ENCODE results near the gene SLCO1B3.

Gene SLCO1B3

DNA sequence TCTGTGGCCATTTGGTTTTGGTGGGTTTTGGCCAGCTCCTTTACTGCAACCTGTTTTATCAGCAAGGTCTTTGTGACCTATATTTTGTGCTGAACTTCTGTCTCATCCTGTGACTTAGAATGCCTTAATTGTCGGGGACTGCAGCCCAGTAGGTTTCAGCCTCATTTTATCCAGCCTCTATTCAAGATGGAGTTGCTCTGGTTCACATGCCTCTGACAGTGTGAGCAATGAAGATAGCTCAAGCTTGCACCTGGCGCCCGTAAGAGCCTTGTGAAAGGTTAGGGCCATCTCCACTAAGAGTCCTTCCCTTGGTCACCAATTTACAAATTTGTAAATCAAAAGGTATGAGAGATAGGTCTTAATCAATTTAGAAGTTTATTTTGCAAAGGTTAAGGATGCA, 19.4 kb downstream of the SLCO1B3 start:
- H3K27ac ChIP-seq: no peak overlapping the region
- TF ChIP-seq ZFX (IDR thresholded peaks at IDR 0.05; ENCODE audit: borderline replicate concordance): no peak
- TF ChIP-seq, protein P1, sequence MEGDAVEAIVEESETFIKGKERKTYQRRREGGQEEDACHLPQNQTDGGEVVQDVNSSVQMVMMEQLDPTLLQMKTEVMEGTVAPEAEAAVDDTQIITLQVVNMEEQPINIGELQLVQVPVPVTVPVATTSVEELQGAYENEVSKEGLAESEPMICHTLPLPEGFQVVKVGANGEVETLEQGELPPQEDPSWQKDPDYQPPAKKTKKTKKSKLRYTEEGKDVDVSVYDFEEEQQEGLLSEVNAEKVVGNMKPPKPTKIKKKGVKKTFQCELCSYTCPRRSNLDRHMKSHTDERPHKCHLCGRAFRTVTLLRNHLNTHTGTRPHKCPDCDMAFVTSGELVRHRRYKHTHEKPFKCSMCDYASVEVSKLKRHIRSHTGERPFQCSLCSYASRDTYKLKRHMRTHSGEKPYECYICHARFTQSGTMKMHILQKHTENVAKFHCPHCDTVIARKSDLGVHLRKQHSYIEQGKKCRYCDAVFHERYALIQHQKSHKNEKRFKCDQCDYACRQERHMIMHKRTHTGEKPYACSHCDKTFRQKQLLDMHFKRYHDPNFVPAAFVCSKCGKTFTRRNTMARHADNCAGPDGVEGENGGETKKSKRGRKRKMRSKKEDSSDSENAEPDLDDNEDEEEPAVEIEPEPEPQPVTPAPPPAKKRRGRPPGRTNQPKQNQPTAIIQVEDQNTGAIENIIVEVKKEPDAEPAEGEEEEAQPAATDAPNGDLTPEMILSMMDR (IDR thresholded peaks at IDR 0.05): no peak

DNA sequence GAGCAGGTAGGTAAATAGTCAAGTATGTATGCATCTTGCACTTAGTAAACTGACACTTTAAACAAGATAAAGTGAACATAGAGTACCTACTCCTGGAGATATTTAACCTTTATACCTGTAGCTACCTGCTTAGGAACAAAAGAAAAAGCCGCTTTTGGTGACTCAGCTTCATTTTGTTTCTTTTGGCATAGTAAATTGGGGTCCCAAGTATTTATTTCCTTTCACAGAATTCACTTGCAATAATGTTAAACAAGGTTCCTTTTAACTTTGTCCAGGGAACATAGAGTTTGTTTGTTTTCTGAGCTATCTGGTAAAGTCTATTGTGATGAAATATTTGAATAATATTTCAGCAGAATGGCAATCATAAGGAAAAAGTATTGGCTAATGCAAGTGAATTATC, 20.0 kb downstream of the SLCO1B3 start:
- H3K27ac ChIP-seq: no peak overlapping the region

DNA sequence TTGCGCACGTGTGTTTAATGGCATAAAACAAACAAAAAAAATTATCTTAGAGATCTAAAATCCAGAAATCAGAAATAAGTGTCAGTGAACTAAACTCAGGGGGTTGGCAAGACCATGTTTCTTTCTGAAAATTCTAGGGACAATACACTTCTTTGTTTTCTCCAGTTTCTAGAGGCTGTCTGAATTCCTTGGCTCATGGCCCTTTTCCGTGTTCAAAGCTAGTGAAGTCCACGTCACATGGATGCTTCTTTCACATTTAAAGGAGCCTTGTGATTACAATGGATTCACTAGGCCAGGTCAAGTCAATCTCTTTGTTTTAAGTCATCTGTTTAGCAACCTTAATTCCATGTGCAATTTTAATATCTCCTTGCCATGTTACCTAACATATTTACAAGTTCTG, 22.4 kb downstream of the SLCO1B3 start:
- TF ChIP-seq, protein P1 (IDR thresholded peaks at IDR 0.05): no peak
- no peak for TF ChIP-seq ZFX (IDR thresholded peaks at IDR 0.05; ENCODE audit: borderline replicate concordance)

More for the DNA sequence above, 20.0 kb downstream of the SLCO1B3 start:
- TF ChIP-seq, protein P1 (IDR thresholded peaks at IDR 0.05): no peak
- TF ChIP-seq ZFX (IDR thresholded peaks at IDR 0.05; ENCODE audit: borderline replicate concordance): no peak

DNA sequence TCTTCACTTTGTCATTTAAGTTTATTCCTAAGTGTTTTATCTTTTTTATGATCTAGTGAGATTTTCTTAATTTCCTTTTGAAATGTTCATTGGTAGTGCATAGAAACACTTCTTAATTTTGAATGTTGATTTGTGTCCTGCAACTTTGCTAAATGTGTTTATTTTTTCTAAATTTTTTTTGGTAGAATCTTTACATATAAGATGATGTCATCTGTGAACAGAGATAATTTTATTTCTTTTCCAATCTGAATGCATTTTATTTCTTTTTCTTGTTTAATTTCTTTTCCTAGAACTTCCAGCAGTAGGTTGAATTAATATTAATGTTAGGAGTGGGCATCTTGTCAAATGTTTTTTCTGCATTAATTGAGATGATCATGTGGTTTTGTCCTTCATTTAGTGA, 42.1 kb downstream of the SLCO1B3 start:
- no peak overlapping the region for H3K27ac ChIP-seq
- TF ChIP-seq, protein P1 (IDR thresholded peaks at IDR 0.05): no peak
- no peak for TF ChIP-seq ZFX (IDR thresholded peaks at IDR 0.05; ENCODE audit: borderline replicate concordance)

More for the DNA sequence above, 22.4 kb downstream of the SLCO1B3 start:
- H3K27ac ChIP-seq: no peak overlapping the region

DNA sequence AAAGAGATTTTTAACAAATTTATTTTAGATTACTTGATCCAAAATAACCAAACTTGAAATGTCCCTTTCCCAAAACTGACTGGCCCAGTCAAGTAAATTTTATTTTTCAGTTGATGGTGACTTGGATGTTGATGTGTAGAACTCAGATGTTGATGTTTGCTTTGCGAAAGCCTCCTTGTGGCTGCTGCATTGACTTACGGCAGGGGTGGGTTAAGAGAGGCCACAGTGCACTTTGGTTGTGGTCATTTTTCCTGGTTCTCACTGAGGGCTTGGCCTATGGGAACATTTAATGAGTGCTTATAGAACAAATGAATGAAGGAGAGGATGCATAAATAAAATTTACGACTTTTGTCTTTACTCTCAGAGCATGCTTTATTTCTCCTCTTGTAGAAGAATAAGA, 52.6 kb downstream of the SLCO1B3 start:
- TF ChIP-seq, protein P1 (IDR thresholded peaks at IDR 0.05): no peak
- no peak for TF ChIP-seq ZFX (IDR thresholded peaks at IDR 0.05; ENCODE audit: borderline replicate concordance)
- H3K27ac ChIP-seq: no peak overlapping the region

DNA sequence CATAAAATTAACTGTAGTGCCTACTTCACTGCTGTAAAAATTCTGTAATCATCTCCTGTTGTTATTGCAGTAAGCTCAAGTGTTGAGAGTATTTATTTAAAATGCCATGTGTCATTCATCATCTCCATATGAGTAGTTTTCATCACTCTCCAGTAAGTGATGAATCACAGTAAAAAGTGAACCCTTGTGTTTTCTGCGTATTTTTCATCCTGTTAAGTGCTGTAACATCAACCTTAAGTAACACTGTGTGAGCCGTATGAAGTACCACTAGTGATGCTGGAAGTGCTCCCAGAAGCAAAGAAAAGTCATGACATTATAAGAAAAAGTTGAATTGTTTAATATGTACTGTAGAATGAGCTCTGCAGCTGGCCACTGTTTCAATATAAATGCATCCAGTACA, 55.4 kb downstream of the SLCO1B3 start:
- TF ChIP-seq, protein P1 (IDR thresholded peaks at IDR 0.05): no peak
- TF ChIP-seq ZFX (IDR thresholded peaks at IDR 0.05; ENCODE audit: borderline replicate concordance): no peak
- H3K27ac ChIP-seq: no peak overlapping the region

DNA sequence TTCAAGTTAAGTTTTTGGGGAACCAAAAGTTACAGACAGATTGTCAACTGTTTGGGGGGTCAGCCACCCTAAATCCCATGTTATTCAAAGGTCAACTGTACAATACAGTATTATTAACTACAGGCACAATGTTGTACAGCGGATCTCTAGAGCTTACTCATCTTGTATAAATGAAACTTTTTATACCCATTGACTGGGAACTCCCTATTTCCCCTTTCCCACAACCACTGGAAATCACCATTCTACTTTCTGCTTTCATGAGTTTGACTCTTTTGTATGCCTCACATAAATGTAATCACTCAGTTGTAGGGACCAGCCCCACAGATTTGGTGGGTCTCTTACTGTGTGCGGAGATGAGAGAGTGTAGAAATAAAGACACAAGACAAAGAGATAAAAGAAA, 57.8 kb downstream of the SLCO1B3 start:
- TF ChIP-seq, protein P1 (IDR thresholded peaks at IDR 0.05): no peak
- TF ChIP-seq ZFX (IDR thresholded peaks at IDR 0.05; ENCODE audit: borderline replicate concordance): no peak
- no peak overlapping the region for H3K27ac ChIP-seq
